CD4-positive, alpha-beta T cell (primary cell): ENCODE results near the gene SLC26A4. TPM values are rescaled to one million over a fixed set of nuclear protein-coding genes. Genes with fewer than 3 reads are reported as not detected.

Experiments used
- ATAC-seq: fragments of 200-7000 bp; cut with Tn5 transposase; one replicate; pipeline ENCODE4 v1.10.0; 2022; ENCODE audit warnings: mild to moderate bottlenecking; ENCODE audit not compliant: poor library complexity
- CTCF ChIA-PET: fragments of 350-600 bp; sonication (Branson Sonifier 250); formaldehyde crosslinking; loops from one replicate; lab custom pipeline; 2021; ENCODE audit warnings: antibody characterized with exemption, inconsistent platforms; lab: Charles Lee
- POLR2A ChIA-PET: fragments of 350-600 bp; sonication (Branson Sonifier 250); formaldehyde crosslinking; loops from one replicate; lab custom pipeline; 2021; ENCODE audit warnings: antibody characterized with exemption, inconsistent platforms; lab: Charles Lee
- DNase-seq, 14 experiments: peaks; one replicate each; pipeline ENCODE4 v3.0.0-alpha.2; 2013 to 2020; ENCODE audit warnings: mixed read lengths in 2 of 14
- H3K27ac ChIP-seq, 2 donors: one replicate each; pipeline versions ENCODE4 v1.5.1 to v1.7.0; 2013; ENCODE audit warnings: low read length in 2 of 2, low read depth in 1 of 2, mild to moderate bottlenecking in 1 of 2
- H3K27me3 ChIP-seq, 2 experiments: 1 replicate in 1 of 2; 2 replicates in 1 of 2; pipeline versions ENCODE4 v1.6.1 to v1.7.0; 2013; ENCODE audit warnings: low read length in 2 of 2, control low read depth in 1 of 2, mild to moderate bottlenecking in 1 of 2, moderate library complexity in 1 of 2; ENCODE audit not compliant: insufficient read depth in 2 of 2, control insufficient read depth in 1 of 2
- H3K36me3 ChIP-seq: one replicate; pipeline ENCODE4 v1.6.1; 2013; ENCODE audit warnings: low read length, control low read depth; ENCODE audit not compliant: insufficient read depth
- H3K4me1 ChIP-seq: one replicate; pipeline ENCODE4 v1.6.1; 2013; ENCODE audit warnings: low read length, control low read depth; ENCODE audit not compliant: insufficient read depth
- H3K4me3 ChIP-seq: one replicate; pipeline ENCODE4 v1.5.1; 2013; ENCODE audit warnings: mild to moderate bottlenecking, low read length, moderate library complexity
- H3K9me3 ChIP-seq, 2 experiments: 1 replicate in 1 of 2; 2 replicates in 1 of 2; pipeline versions ENCODE4 v1.6.1 to v1.7.0; 2013; ENCODE audit warnings: low read length in 2 of 2, mild to moderate bottlenecking in 2 of 2, control low read depth in 1 of 2, moderate library complexity in 1 of 2; ENCODE audit not compliant: control insufficient read depth in 1 of 2, insufficient read depth in 1 of 2
- H3K27ac Mint-ChIP-seq: one replicate; pipeline ENCODE4 v1.8.0; 2020; ENCODE audit warnings: mixed read lengths
- H3K27me3 Mint-ChIP-seq: one replicate; pipeline ENCODE4 v1.8.0; 2021; ENCODE audit warnings: mixed read lengths
- H3K36me3 Mint-ChIP-seq: one replicate; pipeline ENCODE4 v1.8.0; 2021; ENCODE audit warnings: low read depth, mixed read lengths
- H3K4me1 Mint-ChIP-seq: one replicate; pipeline ENCODE4 v1.8.0; 2021; ENCODE audit warnings: low read depth, mixed read lengths
- H3K4me3 Mint-ChIP-seq: one replicate; pipeline ENCODE4 v1.8.0; 2020; ENCODE audit warnings: mild to moderate bottlenecking, mixed read lengths
- H3K9me3 Mint-ChIP-seq: one replicate; pipeline ENCODE4 v1.8.0; 2020; ENCODE audit warnings: mixed read lengths
- CTCF ChIP-seq: fragments of 200-600 bp; IDR thresholded peaks from one replicate; pipeline ENCODE4 v1.8.0; 2022; ENCODE audit warnings: antibody characterized with exemption, mild to moderate bottlenecking
- intact Hi-C, 2 experiments: fragments of 100-400 bp; cut with DNase I in 1 of 2; cut with micrococcal nuclease in 1 of 2; formaldehyde crosslinking; loops; one replicate each; pipeline versions ENCODE4 v1.15.1 to v1.9.0; 2023 to 2025; cut with DNase I, micrococcal nuclease
- total RNA-seq, 174 experiments: library from RNA in 2 of 174; stranded (reverse) in 2 of 174; gene quantifications; one replicate each; pipeline ENCODE4 v1.2.3 and lab custom pipeline; 2021 to 2026

The SLC26A4 gene
- total RNA-seq, 2 experiments from 2014 or later, result not detected

GRCh38 chr7:107691716-107692115 lies 31.1 kb downstream of the SLC26A4 start:
- Mint-ChIP-seq H3K36me3 (no peaks in the 10 kb centered on the region), H3K4me3 (no peak overlapping the region), H3K4me1 (no peaks in the 10 kb centered on the region), H3K27ac (no peak overlapping the region), H3K27me3 (peaks cover 18% of the 10 kb centered on the region), H3K9me3 (no peaks in the 10 kb centered on the region)
- no peak for TF ChIP-seq CTCF
- Histone ChIP-seq H3K4me3 (no peak overlapping the region), H3K27me3 (peaks cover 0 to 7% of the 10 kb centered on the region in 2 experiments), H3K4me1 (no peaks in the 10 kb centered on the region), H3K9me3 (no peaks in the 10 kb centered on the region), H3K36me3 (no peaks in the 10 kb centered on the region), H3K27ac (no peak overlapping the region)
- ATAC-seq (no peak), DNase-seq (no peak)
- intact Hi-C loops, result no loop called here
- ChIA-PET POLR2A (no interaction called here), CTCF (no interaction called here)

- Mint-ChIP-seq H3K4me3 (no peak overlapping the region), H3K27ac (no peak overlapping the region), H3K36me3 (no peaks in the 10 kb centered on the region), H3K27me3 (peaks cover 18% of the 10 kb centered on the region), H3K4me1 (no peaks in the 10 kb centered on the region), H3K9me3 (no peaks in the 10 kb centered on the region)
- ChIA-PET CTCF (interaction anchor here (0.5 kb wide), 1 partner anchor 53 kb away, joined by 3 read pairs; no protein-coding TSS in a partner anchor), POLR2A (interaction anchor here (1.1 kb wide), 1 partner anchor 10 kb away, joined by 3 read pairs; no protein-coding TSS in a partner anchor)
- H3K9me3 ChIP-seq, result no peaks in the 10 kb centered on the region
- no peak for ATAC-seq
- H3K27ac ChIP-seq, result no peak overlapping the region
- intact Hi-C loops, result no loop called here
- no peaks in the 10 kb centered on the region for H3K36me3 ChIP-seq
- H3K27me3 ChIP-seq, result peaks cover 0 to 7% of the 10 kb centered on the region in 2 experiments
- H3K4me3 ChIP-seq, result no peak overlapping the region
- TF ChIP-seq CTCF, result no peak
- no peaks in the 10 kb centered on the region for H3K4me1 ChIP-seq
- DNase-seq, result no peak
Measured at GRCh38 chr7:107692501-107692900, 31.9 kb downstream of the SLC26A4 start.

GRCh38 chr7:107693396-107693795 lies 32.8 kb downstream of the SLC26A4 start:
- Mint-ChIP-seq H3K9me3 (no peaks in the 10 kb centered on the region), H3K4me3 (no peak overlapping the region), H3K27me3 (peaks cover 18% of the 10 kb centered on the region), H3K4me1 (no peaks in the 10 kb centered on the region), H3K36me3 (no peaks in the 10 kb centered on the region), H3K27ac (no peak overlapping the region)
- no peak for TF ChIP-seq CTCF
- no peak overlapping the region for H3K27ac ChIP-seq
- no peak for ATAC-seq
- H3K4me3 ChIP-seq, result no peak overlapping the region
- DNase-seq, result no peak
- intact Hi-C loops, result no loop called here
- peaks cover 0 to 7% of the 10 kb centered on the region in 2 experiments for H3K27me3 ChIP-seq
- CTCF ChIA-PET, result no interaction called here
- no peaks in the 10 kb centered on the region for H3K9me3 ChIP-seq
- H3K4me1 ChIP-seq, result no peaks in the 10 kb centered on the region
- no peaks in the 10 kb centered on the region for H3K36me3 ChIP-seq
- POLR2A ChIA-PET, result interaction anchor here (1.1 kb wide), 1 partner anchor 11 kb away, joined by 3 read pairs; no protein-coding TSS in a partner anchor
